H1 (cell line): Measurements from ENCODE around the gene SLC2A4RG. TPM values are rescaled to one million over a fixed set of nuclear protein-coding genes. Genes with fewer than 3 reads are reported as not detected.

Experiments used
- CTCF ChIA-PET: fragments of 300-600 bp; sonication (Branson Sonifier 250); formaldehyde crosslinking; loops from one replicate; lab custom pipeline; 2021; ENCODE audit not compliant: partially characterized antibody; lab: Charles Lee
- POLR2A ChIA-PET: fragments of 300-600 bp; sonication (Branson Sonifier 250); formaldehyde crosslinking; loops from one replicate; lab custom pipeline; 2021; ENCODE audit warnings: inconsistent platforms; ENCODE audit not compliant: partially characterized antibody; lab: Charles Lee
- DNase-seq, 2 experiments: peaks; one replicate each; pipeline versions ENCODE4 v3.0.0 to v3.0.0-alpha.2; 2010 to 2022; ENCODE audit warnings: low spot score in 2 of 2, low read depth in 1 of 2, mixed read lengths in 1 of 2
- FAIRE-seq: peaks from 2 replicates; lab custom pipeline; 2011; peaks lifted over from hg19 to GRCh38; lab: Jason Lieb, UNC
- H2AFZ ChIP-seq: 2 replicates; pipeline ENCODE4 v1.8.1; 2012; ENCODE audit warnings: low read length, inconsistent platforms
- H2AK5ac ChIP-seq: 2 replicates; pipeline ENCODE4 v1.6.1; 2013; ENCODE audit warnings: low read depth, low read length
- H2BK120ac ChIP-seq: replicated peaks from 2 replicates; pipeline ENCODE3; 2013; ENCODE audit warnings: low read depth, low read length, inconsistent platforms
- H2BK12ac ChIP-seq: 2 replicates; pipeline ENCODE4 v1.6.1; 2013; ENCODE audit warnings: low read depth, low read length
- H2BK15ac ChIP-seq: 2 replicates; pipeline ENCODE4 v1.6.1; 2013; ENCODE audit warnings: low read length
- H2BK20ac ChIP-seq: 2 replicates; pipeline ENCODE4 v1.6.1; 2013; ENCODE audit warnings: low read length
- H2BK5ac ChIP-seq: 2 replicates; pipeline ENCODE4 v1.6.1; 2013; ENCODE audit warnings: low read depth, low read length
- H3K14ac ChIP-seq: 2 replicates; pipeline ENCODE4 v1.6.1; 2013; ENCODE audit warnings: inconsistent platforms; ENCODE audit not compliant: insufficient read length
- H3K18ac ChIP-seq: 2 replicates; pipeline ENCODE4 v1.6.1; 2013; ENCODE audit warnings: low read length; ENCODE audit errors: extremely low read depth
- H3K23ac ChIP-seq: 2 replicates; pipeline ENCODE4 v1.6.1; 2013; ENCODE audit warnings: inconsistent platforms; ENCODE audit not compliant: insufficient read length
- H3K23me2 ChIP-seq: 2 replicates; pipeline ENCODE4 v1.6.1; 2013; ENCODE audit warnings: low read depth, low read length
- H3K27ac ChIP-seq: 2 replicates; pipeline ENCODE4 v1.6.1; 2011; ENCODE audit warnings: low read depth, low read length, inconsistent platforms
- H3K27me3 ChIP-seq, 4 experiments: replicated peaks in 1 of 4; 1 replicate in 1 of 4; 2 replicates in 3 of 4; pipeline versions ENCODE4 v1.6.1 to v1.8.1; 2011 to 2013; ENCODE audit warnings: low read length in 3 of 4, mild to moderate bottlenecking in 3 of 4, inconsistent platforms in 2 of 4, mixed read lengths in 2 of 4, moderate library complexity in 1 of 4; ENCODE audit not compliant: control insufficient read depth in 3 of 4, insufficient read depth in 3 of 4; ENCODE audit errors: extremely low read depth in 1 of 4
- H3K36me3 ChIP-seq, 4 experiments: 2 replicates each; pipeline versions ENCODE4 v1.6.1 to v1.8.1; 2011 to 2013; ENCODE audit warnings: mild to moderate bottlenecking in 4 of 4, low read length in 3 of 4, moderate library complexity in 2 of 4, control low read depth in 1 of 4, inconsistent platforms in 1 of 4; ENCODE audit not compliant: insufficient read depth in 4 of 4, control insufficient read depth in 2 of 4
- H3K4ac ChIP-seq: replicated peaks from 2 replicates; pipeline ENCODE3; 2013; ENCODE audit warnings: low read length, low read depth, mixed read lengths, inconsistent platforms; ENCODE audit not compliant: insufficient read length
- H3K4me1 ChIP-seq, 4 experiments: replicated peaks in 1 of 4; 1 replicate in 1 of 4; 2 replicates in 3 of 4; pipeline versions ENCODE4 v1.6.1 to v1.8.1; 2011 to 2013; ENCODE audit warnings: low read length in 3 of 4, inconsistent platforms in 2 of 4, mixed read lengths in 1 of 4; ENCODE audit not compliant: insufficient read depth in 4 of 4, control insufficient read depth in 3 of 4
- H3K4me2 ChIP-seq, 2 experiments: 2 replicates each; pipeline versions ENCODE4 v1.6.1 to v1.8.1; 2011 to 2013; ENCODE audit warnings: low read depth in 2 of 2, low read length in 2 of 2, control low read depth in 1 of 2, inconsistent platforms in 1 of 2, mild to moderate bottlenecking in 1 of 2; ENCODE audit not compliant: insufficient read depth in 1 of 2
- H3K4me3 ChIP-seq, 4 experiments: fragments of 200-600, 300-600 bp in 1 of 4; sonication (generic), shearing (Covaris generic), sonication (Bioruptor Twin) in 1 of 4; 2 replicates each; pipeline versions ENCODE4 v1.5.1 to v1.8.1; 2011 to 2016; ENCODE audit warnings: low read length in 4 of 4, low read depth in 3 of 4, control low read depth in 2 of 4, inconsistent platforms in 2 of 4, mild to moderate bottlenecking in 2 of 4, mixed read lengths in 1 of 4, moderate library complexity in 1 of 4; ENCODE audit not compliant: insufficient read depth in 2 of 4; ENCODE audit errors: extremely low read depth in 1 of 4
- H3K56ac ChIP-seq: replicated peaks from 2 replicates; pipeline ENCODE3; 2013; ENCODE audit warnings: low read depth, mild to moderate bottlenecking, mixed read lengths, low read length, inconsistent platforms; ENCODE audit not compliant: insufficient read length
- H3K79me1 ChIP-seq: 2 replicates; pipeline ENCODE4 v1.6.1; 2013; ENCODE audit warnings: low read depth, low read length, control low read depth
- H3K79me2 ChIP-seq, 2 experiments: 2 replicates each; pipeline versions ENCODE4 v1.6.1 to v1.8.1; 2012 to 2013; ENCODE audit warnings: low read length in 2 of 2, mild to moderate bottlenecking in 2 of 2, inconsistent platforms in 1 of 2; ENCODE audit not compliant: insufficient read depth in 2 of 2, control insufficient read depth in 1 of 2
- H3K9ac ChIP-seq, 4 experiments: replicated peaks in 1 of 4; 1 replicate in 1 of 4; 2 replicates in 3 of 4; pipeline versions ENCODE4 v1.6.1 to v1.8.1; 2011 to 2013; ENCODE audit warnings: low read depth in 3 of 4, low read length in 3 of 4, control low read depth in 2 of 4, mild to moderate bottlenecking in 2 of 4, moderate library complexity in 2 of 4, inconsistent platforms in 1 of 4; ENCODE audit errors: extremely low read depth in 1 of 4
- H3K9me3 ChIP-seq, 2 experiments: 2 replicates each; pipeline versions ENCODE4 v1.6.1 to v1.8.1; 2012 to 2013; ENCODE audit warnings: mild to moderate bottlenecking in 2 of 2, moderate library complexity in 2 of 2, control low read depth in 1 of 2, inconsistent platforms in 1 of 2, low read depth in 1 of 2, low read length in 1 of 2, mixed read lengths in 1 of 2; ENCODE audit not compliant: insufficient read depth in 2 of 2
- H4K20me1 ChIP-seq, 2 experiments: replicated peaks in 1 of 2; 2 replicates each; pipeline versions ENCODE3 to v1.8.1; 2011 to 2013; ENCODE audit warnings: inconsistent platforms in 2 of 2, low read length in 2 of 2, mild to moderate bottlenecking in 1 of 2; ENCODE audit not compliant: insufficient read depth in 2 of 2, control insufficient read depth in 1 of 2
- H4K5ac ChIP-seq: 2 replicates; pipeline ENCODE4 v1.6.1; 2013; ENCODE audit warnings: low read length, low read depth, mixed read lengths, inconsistent platforms; ENCODE audit not compliant: insufficient read length
- H4K8ac ChIP-seq: 2 replicates; pipeline ENCODE4 v1.8.0; 2013; ENCODE audit warnings: mild to moderate bottlenecking, moderate library complexity, low read length, inconsistent platforms; ENCODE audit not compliant: insufficient read depth; ENCODE audit errors: extremely low read depth
- H4K91ac ChIP-seq: replicated peaks from 2 replicates; pipeline ENCODE3; 2013; ENCODE audit warnings: low read length, mixed read lengths, inconsistent platforms; ENCODE audit not compliant: insufficient read length
- HDAC2 ChIP-seq, 2 experiments: fragments of 300-600 bp in 1 of 2; sonication (generic) in 1 of 2; IDR thresholded peaks; 2 replicates each; pipeline ENCODE4 v1.6.1; 2011 to 2012; ENCODE audit warnings: low read depth in 2 of 2, low read length in 2 of 2, mild to moderate bottlenecking in 2 of 2, moderate library complexity in 2 of 2, borderline replicate concordance in 1 of 2, inconsistent platforms in 1 of 2
- KDM4A ChIP-seq: IDR thresholded peaks from one replicate; pipeline ENCODE4 v1.7.1; 2012; ENCODE audit warnings: low read depth, mild to moderate bottlenecking, moderate library complexity, low read length, inconsistent platforms; ENCODE audit not compliant: severe bottlenecking
- KDM5A ChIP-seq: fragments of 200-600 bp; IDR thresholded peaks from 2 replicates; pipeline ENCODE4 v1.7.1; 2012; ENCODE audit warnings: mild to moderate bottlenecking, low read length, inconsistent platforms, mixed read lengths
- POLR2AphosphoS5 ChIP-seq: IDR thresholded peaks from 2 replicates; pipeline ENCODE4 v1.6.1; 2011; ENCODE audit warnings: low read depth, low read length
- RAD21 ChIP-seq, 2 experiments: IDR thresholded peaks in 1 of 2; conservative IDR thresholded peaks in 1 of 2; 2 replicates each; pipeline ENCODE4 v1.6.1; 2011; ENCODE audit warnings: low read depth in 2 of 2, low read length in 2 of 2, improper control_type of control experiment in 1 of 2, inconsistent platforms in 1 of 2, mild to moderate bottlenecking in 1 of 2, moderate library complexity in 1 of 2
- SUZ12 ChIP-seq: fragments of 200-600 bp; sonication (generic); IDR thresholded peaks from 2 replicates; pipeline ENCODE4 v1.6.1; 2012; ENCODE audit warnings: mild to moderate bottlenecking, inconsistent platforms, low read length, moderate library complexity, mixed read lengths
- YY1 ChIP-seq: IDR thresholded peaks from 2 replicates; pipeline ENCODE4 v1.6.1; 2011; ENCODE audit warnings: low read depth, mild to moderate bottlenecking, low read length
- WGBS, 2 experiments: shearing (Covaris generic) in 1 of 2; methylation state at CpG; one replicate each; pipeline versions ENCODE4 v1.1.6 to v1.1.7; 2013 to 2015; ENCODE audit warnings: low lambda C conversion rate in 2 of 2, mixed read lengths in 2 of 2, inconsistent platforms in 1 of 2, low coverage in 1 of 2, missing lambda C conversion rate in 1 of 2; ENCODE audit not compliant: insufficient replicate concordance in 2 of 2, insufficient coverage in 1 of 2, insufficient read length in 1 of 2; ENCODE audit errors: extremely low coverage in 1 of 2, missing lambda C conversion rate in 1 of 2; 5-methylcytosine and 5-hydroxymethylcytosine counted together
- polyA plus RNA-seq, 7 experiments: library from polyadenylated mRNA; depleted of rRNA in 3 of 7; stranded (reverse) in 5 of 7; unstranded in 2 of 7; fragments of >200 nt in 5 of 7; fragments of 200-250 nt in 2 of 7; gene quantifications; 1 replicate in 5 of 7; 2 replicates in 1 of 7; 4 replicates in 1 of 7; pipeline versions ENCODE4 v1.2.1 to v1.2.3, GENCODE V29; 2011 to 2013; ENCODE audit warnings: missing spikeins in 2 of 7, mixed read lengths in 2 of 7
- total RNA-seq: library from RNA; stranded (reverse); fragmentation: NEBNext Ultra II Directional; extraction: Animal tissue kit (Norgen Biotek cat#: 25700); gene quantifications from 2 replicates; pipeline ENCODE4 v1.2.1, GENCODE V29; 2021
- TF ChIP-seq, protein P1 (sequence below): IDR thresholded peaks from 2 replicates; pipeline ENCODE4 v1.6.1; 2011; ENCODE audit warnings: low read length, improper control_type of control experiment

Gene SLC2A4RG
- total and polyA plus RNA-seq, 2 of the 8 experiments (the other 6 are each of a cell fraction or from before 2014, with no cell fraction given) = 15.9 to 29.1 TPM

DNA sequence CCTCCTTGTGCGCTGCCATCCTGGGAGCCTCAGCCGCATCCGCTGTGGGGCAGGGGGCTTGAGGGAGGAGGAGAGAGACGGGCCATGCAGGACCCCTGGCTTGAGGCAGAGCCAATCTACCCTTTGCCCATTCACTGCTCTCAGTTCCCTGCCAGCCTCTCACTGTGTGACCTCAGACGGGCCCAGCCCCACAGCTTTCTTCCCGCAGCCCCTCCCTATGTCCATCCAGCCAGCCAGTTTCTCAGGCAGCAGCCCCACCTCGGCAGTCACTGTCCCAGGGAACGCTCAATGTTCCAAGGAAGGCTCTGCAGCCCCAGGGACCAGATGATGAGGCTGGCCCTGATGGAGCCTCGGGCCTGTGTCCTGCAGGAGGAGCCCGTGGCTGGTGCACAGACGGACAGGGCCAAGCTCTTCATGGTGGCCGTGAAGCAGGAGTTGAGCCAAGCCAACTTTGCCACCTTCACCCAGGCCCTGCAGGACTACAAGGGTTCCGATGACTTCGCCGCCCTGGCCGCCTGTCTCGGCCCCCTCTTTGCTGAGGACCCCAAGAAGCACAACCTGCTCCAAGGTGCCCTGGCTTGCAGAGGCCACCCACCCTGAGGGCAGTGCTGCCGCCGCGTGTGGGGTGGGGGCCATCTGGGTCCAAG is 47.0 kb upstream of the SLC2A4RG start:
- WGBS, 2 experiments = 97% methylated on average over 18 of the region's 20 CpGs; no CpG with 5 or more reads in 1 of the 2 experiments
- Histone ChIP-seq H4K5ac (no peak overlapping the region), H3K79me2 (no peaks in the 10 kb centered on the region), H3K23ac (no peak overlapping the region), H3K27me3 (no peaks in the 10 kb centered on the region), H3K9me3 (no peaks in the 10 kb centered on the region; a peak in 1 of 4 replicates), H2BK20ac (no peak overlapping the region), H2AK5ac (no peak overlapping the region), H3K4me3 (no peak overlapping the region), H3K18ac (no peak overlapping the region), H2BK12ac (no peak overlapping the region), H2AFZ (no peak overlapping the region), H2BK120ac (no peak overlapping the region), H2BK5ac (no peak overlapping the region), H3K36me3 (peaks cover 0 to 3% (median 0%) of the 10 kb centered on the region in 4 experiments; a peak in 1 of 8 replicates), H3K4ac (no peak overlapping the region), H3K23me2 (peaks cover 8% of the 10 kb centered on the region; the same call in 1 of the 2 replicates), H4K8ac (no peak overlapping the region), H4K91ac (no peak overlapping the region), H3K79me1 (no peaks in the 10 kb centered on the region), H3K14ac (no peak overlapping the region), H3K4me2 (no peak overlapping the region), H2BK15ac (no peak overlapping the region), H3K56ac (no peak overlapping the region), H4K20me1 (peaks cover 0 to 12% of the 10 kb centered on the region in 2 experiments), H3K4me1 (peaks cover 0 to 12% (median 4%) of the 10 kb centered on the region in 4 experiments; a peak in 4 of 7 replicates), H3K9ac (no peak overlapping the region), H3K27ac (no peak overlapping the region)
- DNase-seq (no peak), FAIRE-seq (no peak)
- no peak for TF ChIP-seq KDM4A
- TF ChIP-seq HDAC2 (IDR thresholded peaks at IDR 0.05; ENCODE audit: borderline replicate concordance in 1 of 2, low read depth in 2 of 2, low read length in 2 of 2) = no peak
- TF ChIP-seq, protein P1, sequence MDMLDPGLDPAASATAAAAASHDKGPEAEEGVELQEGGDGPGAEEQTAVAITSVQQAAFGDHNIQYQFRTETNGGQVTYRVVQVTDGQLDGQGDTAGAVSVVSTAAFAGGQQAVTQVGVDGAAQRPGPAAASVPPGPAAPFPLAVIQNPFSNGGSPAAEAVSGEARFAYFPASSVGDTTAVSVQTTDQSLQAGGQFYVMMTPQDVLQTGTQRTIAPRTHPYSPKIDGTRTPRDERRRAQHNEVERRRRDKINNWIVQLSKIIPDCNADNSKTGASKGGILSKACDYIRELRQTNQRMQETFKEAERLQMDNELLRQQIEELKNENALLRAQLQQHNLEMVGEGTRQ = no peak
- TF ChIP-seq SUZ12 = no peak
- TF ChIP-seq KDM5A = no peak
- no peak for TF ChIP-seq RAD21 (IDR thresholded peaks at IDR 0.05 in 1 of 2, conservative IDR thresholded peaks at IDR 0.05 in 1 of 2; ENCODE audit: low read depth in 2 of 2, low read length in 2 of 2)
- no peak; the same call in 1 of the 2 replicates for TF ChIP-seq POLR2AphosphoS5
- no peak for TF ChIP-seq YY1
- CTCF ChIA-PET = interaction anchor here (1.1 kb wide), 1 partner anchor 103 kb away, joined by 4 read pairs; no protein-coding TSS in a partner anchor
- POLR2A ChIA-PET = interaction anchor here (0.5 to 3.5 kb wide), 7 partner anchors 9 to 279 kb away, joined by 3 to 15 read pairs (median 4); partner anchors contain the start of genes ARFRP1 and ZGPAT
